ENCODE data around the gene TCF12. TPM values are rescaled to one million over a fixed set of nuclear protein-coding genes. Genes with fewer than 3 reads are reported as not detected.

The TCF12 gene
- total and polyA plus RNA-seq, 2 of the 8 experiments (the other 6 are each of a cell fraction or from before 2014, with no cell fraction given) = 85.8 to 101 TPM

DNA sequence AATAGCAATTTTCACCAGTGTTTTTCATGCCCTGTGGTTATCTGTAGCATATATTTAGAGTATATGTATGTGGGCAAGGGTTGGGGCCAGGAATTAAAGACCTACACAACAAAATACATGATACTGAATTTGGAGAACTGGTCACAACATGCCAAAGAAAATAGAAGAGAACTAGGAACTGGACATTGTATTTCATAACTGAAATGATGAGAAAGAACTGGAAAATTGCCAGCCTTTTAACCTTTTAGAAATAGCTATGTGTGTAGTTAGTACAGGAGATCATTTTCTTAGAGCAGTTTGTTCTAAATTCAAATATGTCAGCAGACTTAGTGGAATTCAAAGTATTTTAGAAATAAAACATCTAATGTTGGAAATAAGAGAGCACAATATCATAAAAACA is 230.8 kb downstream of the TCF12 start:
- Histone ChIP-seq H2AK5ac (ENCODE audit: low read depth, low read length) (no peak overlapping the region), H3K4me1 (replicated peaks in 1 of 4; ENCODE audit: control insufficient read depth in 3 of 4, insufficient read depth in 4 of 4, low read length in 3 of 4) (no peaks in the 10 kb centered on the region; a peak in 3 of 7 replicates), H3K56ac (replicated peaks; ENCODE audit: insufficient read length, low read depth, low read length) (no peak overlapping the region), H2BK20ac (ENCODE audit: low read length) (no peak overlapping the region), H3K4me3 (ENCODE audit: extremely low read depth in 1 of 4, insufficient read depth in 2 of 4, low read depth in 3 of 4, low read length in 4 of 4) (no peak overlapping the region), H3K4me2 (ENCODE audit: insufficient read depth in 1 of 2, low read depth in 2 of 2, low read length in 2 of 2) (no peak overlapping the region), H4K91ac (replicated peaks; ENCODE audit: insufficient read length, low read length) (no peak overlapping the region), H3K23me2 (ENCODE audit: low read depth, low read length) (no peaks in the 10 kb centered on the region; the same call in 1 of the 2 replicates), H4K5ac (ENCODE audit: insufficient read length, low read depth, low read length) (no peak overlapping the region), H2BK12ac (ENCODE audit: low read depth, low read length) (no peak overlapping the region), H3K36me3 (ENCODE audit: control insufficient read depth in 2 of 4, insufficient read depth in 4 of 4, low read length in 3 of 4) (peaks cover 0 to 12% (median 0%) of the 10 kb centered on the region in 4 experiments; a peak in 1 of 8 replicates), H3K79me1 (ENCODE audit: low read depth, low read length) (no peaks in the 10 kb centered on the region; the same call in 1 of the 2 replicates), H3K4ac (replicated peaks; ENCODE audit: insufficient read length, low read depth, low read length) (no peak overlapping the region), H3K23ac (ENCODE audit: insufficient read length) (no peak overlapping the region), H4K20me1 (replicated peaks in 1 of 2; ENCODE audit: control insufficient read depth in 1 of 2, insufficient read depth in 2 of 2, low read length in 2 of 2) (no peaks in the 10 kb centered on the region), H4K8ac (ENCODE audit: extremely low read depth, insufficient read depth, low read length) (no peak overlapping the region), H3K9me3 (ENCODE audit: insufficient read depth in 2 of 2, low read depth in 1 of 2, low read length in 1 of 2) (peaks cover 8 to 11% of the 10 kb centered on the region in 2 experiments), H3K27ac (ENCODE audit: low read depth, low read length) (no peak overlapping the region), H2BK5ac (ENCODE audit: low read depth, low read length) (no peak overlapping the region), H2BK15ac (ENCODE audit: low read length) (no peak overlapping the region), H3K14ac (ENCODE audit: insufficient read length) (no peak overlapping the region), H2AFZ (ENCODE audit: low read length) (no peak overlapping the region), H3K27me3 (replicated peaks in 1 of 4; ENCODE audit: control insufficient read depth in 3 of 4, extremely low read depth in 1 of 4, insufficient read depth in 3 of 4, low read length in 3 of 4) (no peaks in the 10 kb centered on the region), H2BK120ac (replicated peaks; ENCODE audit: low read depth, low read length) (no peak overlapping the region), H3K18ac (ENCODE audit: extremely low read depth, low read length) (no peak overlapping the region), H3K79me2 (ENCODE audit: control insufficient read depth in 1 of 2, insufficient read depth in 2 of 2, low read length in 2 of 2) (peaks cover 0 to 2% of the 10 kb centered on the region in 2 experiments; a peak in 1 of 4 replicates), H3K9ac (replicated peaks in 1 of 4; ENCODE audit: extremely low read depth in 1 of 4, low read depth in 3 of 4, low read length in 3 of 4) (no peak overlapping the region)
- ChIA-PET POLR2A (ENCODE audit: partially characterized antibody) (interaction anchor here (1.7 kb wide), 1 partner anchor 12 kb away, joined by 5 read pairs; no protein-coding TSS in a partner anchor), CTCF (ENCODE audit: partially characterized antibody) (interaction anchor here (0.6 to 5.8 kb wide), 6 partner anchors 11 to 392 kb away, joined by 3 to 44 read pairs (median 4); no protein-coding TSS in a partner anchor)
- FAIRE-seq = no peak
- no peak for DNase-seq (ENCODE audit: low read depth in 1 of 2, low spot score in 2 of 2)
- TF ChIP-seq MAFK (IDR thresholded peaks at IDR 0.05; ENCODE audit: low read depth, low read length) (no peak), RNF2 (IDR thresholded peaks at IDR 0.05; ENCODE audit: borderline replicate concordance, low read depth, low read length, missing control alignments, poor library complexity, severe bottlenecking) (no peak), BRCA1 (IDR thresholded peaks at IDR 0.05; ENCODE audit: low read depth, low read length) (no peak), POU5F1 (IDR thresholded peaks at IDR 0.05; ENCODE audit: low read depth, low read length) (no peak), RFX5 (IDR thresholded peaks at IDR 0.05; ENCODE audit: borderline replicate concordance, low read depth, low read length) (no peak), SP4 (IDR thresholded peaks at IDR 0.05; ENCODE audit: low read length) (no peak), JUN (IDR thresholded peaks at IDR 0.05; ENCODE audit: low read depth, low read length) (no peak), EP300 (IDR thresholded peaks at IDR 0.05; ENCODE audit: borderline replicate concordance in 1 of 2, low read depth in 2 of 2, low read length in 2 of 2) (no peak)
- TF ChIP-seq, protein P1, sequence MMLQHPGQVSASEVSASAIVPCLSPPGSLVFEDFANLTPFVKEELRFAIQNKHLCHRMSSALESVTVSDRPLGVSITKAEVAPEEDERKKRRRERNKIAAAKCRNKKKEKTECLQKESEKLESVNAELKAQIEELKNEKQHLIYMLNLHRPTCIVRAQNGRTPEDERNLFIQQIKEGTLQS (IDR thresholded peaks at IDR 0.05; ENCODE audit: insufficient read depth, low read depth, low read length) = no peak
- TF ChIP-seq, protein P2, sequence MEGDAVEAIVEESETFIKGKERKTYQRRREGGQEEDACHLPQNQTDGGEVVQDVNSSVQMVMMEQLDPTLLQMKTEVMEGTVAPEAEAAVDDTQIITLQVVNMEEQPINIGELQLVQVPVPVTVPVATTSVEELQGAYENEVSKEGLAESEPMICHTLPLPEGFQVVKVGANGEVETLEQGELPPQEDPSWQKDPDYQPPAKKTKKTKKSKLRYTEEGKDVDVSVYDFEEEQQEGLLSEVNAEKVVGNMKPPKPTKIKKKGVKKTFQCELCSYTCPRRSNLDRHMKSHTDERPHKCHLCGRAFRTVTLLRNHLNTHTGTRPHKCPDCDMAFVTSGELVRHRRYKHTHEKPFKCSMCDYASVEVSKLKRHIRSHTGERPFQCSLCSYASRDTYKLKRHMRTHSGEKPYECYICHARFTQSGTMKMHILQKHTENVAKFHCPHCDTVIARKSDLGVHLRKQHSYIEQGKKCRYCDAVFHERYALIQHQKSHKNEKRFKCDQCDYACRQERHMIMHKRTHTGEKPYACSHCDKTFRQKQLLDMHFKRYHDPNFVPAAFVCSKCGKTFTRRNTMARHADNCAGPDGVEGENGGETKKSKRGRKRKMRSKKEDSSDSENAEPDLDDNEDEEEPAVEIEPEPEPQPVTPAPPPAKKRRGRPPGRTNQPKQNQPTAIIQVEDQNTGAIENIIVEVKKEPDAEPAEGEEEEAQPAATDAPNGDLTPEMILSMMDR (IDR thresholded peaks at IDR 0.05; ENCODE audit: control extremely low read depth in 1 of 3, insufficient read depth in 1 of 3, low read depth in 1 of 3, low read length in 3 of 3) = no peak
